Stimulated activated CD4-positive, alpha-beta T cell treated with anti-CD3 and anti-CD28 coated beads, Interleukin-2, amount 100 ng/mL, for 48 hours (primary cell): ENCODE measurements around the gene EOLA2.
"Not testable (repeated sequence)": the region's sequence is repeated elsewhere in the genome, so short reads cannot be mapped to it uniquely, and the experiment has no call there.

Source experiments
- DNase-seq, 2 donors: peaks; one replicate each; pipeline ENCODE4 v3.0.0-alpha.2; 2020

The EOLA2 gene

GRCh38 chrX:149932150-149932549 lies 6.1 kb downstream of the EOLA2 start:
- DNase-seq = not testable (repeated sequence)

DNA sequence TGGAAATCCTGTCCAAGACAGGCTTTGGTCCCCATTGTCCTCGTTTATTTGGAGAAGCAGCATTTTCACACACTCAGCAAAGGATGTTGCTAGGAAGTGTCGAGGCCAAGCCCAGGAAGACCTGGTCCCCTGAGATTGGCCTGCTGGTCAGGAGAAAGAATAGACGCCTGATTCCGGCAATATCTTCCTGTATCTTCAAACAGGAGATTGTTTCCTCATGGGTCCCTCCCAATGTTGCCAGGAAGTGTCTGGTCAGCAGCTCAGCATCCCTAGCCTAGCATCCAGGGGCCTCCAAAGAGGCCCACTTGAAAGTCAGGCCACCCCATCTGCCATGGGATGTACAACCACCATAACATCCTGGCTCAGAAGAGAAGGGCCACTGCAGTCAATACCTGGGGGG lies 6.9 kb downstream of the EOLA2 start:
- not testable (repeated sequence) for DNase-seq

DNA sequence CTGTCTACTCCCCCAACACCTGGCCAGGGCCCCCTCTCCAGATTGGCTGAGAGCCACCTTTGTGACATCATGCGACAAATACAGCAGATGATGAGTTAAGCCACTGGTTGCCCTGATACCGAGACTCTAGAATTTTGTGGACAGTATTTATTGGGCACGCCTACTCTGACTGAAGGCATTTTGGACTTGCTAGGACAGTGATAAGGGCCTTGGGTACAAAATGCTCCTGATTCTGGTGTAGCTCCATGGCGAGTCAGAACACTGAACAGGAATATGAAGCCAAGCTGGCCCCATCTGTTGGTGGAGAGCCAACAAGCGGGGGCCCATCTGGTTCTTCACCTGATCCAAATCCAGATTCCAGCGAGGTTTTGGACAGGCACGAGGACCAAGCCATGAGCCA lies 8.9 kb downstream of the EOLA2 start, which contains the start of gene HSFX4:
HSFX4 (plus strand) TSS at position 174 of the 400 bp plus-strand sequence; CDS start at position 246, 72 bp downstream.
- DNase-seq = not testable (repeated sequence)

DNA sequence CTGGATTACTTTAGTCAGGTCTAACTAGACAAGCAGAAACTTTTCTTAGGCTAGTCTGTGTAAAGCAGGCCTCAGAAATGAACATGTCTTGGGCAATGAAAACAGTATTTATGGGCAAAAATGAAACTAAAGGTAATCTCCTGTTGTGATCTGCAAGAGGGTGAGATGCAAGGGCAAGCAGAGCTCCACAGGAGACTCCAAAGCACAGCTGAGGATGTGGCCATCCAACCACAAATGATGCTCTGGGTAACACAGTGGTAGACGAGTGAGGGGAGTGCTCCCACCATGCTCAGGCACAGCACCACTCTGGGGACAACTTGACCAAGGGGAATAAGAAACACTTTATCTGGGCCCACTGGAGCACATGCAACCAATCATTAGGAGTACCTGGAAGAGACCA lies 9.7 kb downstream of the EOLA2 start:
- not testable (repeated sequence) for DNase-seq

DNA sequence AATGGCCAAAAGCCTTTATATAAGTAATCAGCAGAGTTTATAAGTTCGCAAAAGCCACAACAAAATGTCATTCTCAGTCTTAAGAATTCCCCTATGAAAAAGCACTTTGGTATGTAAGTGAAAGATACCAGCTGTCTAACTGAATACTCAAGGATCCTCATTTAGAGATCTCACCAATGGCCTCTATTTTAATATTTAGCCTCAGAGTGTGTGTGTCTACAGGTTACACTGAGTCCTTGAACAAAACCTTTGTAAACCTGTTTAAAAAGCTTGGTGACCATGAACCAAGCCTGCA lies 10.4 kb downstream of the EOLA2 start:
- not testable (repeated sequence) for DNase-seq

- not testable (repeated sequence) for DNase-seq
These were observed 10.9 kb downstream of the EOLA2 start for GRCh38 chrX:149927245-149927963.

- not testable (repeated sequence) for DNase-seq
These were observed 13.9 kb downstream of the EOLA2 start for GRCh38 chrX:149924434-149924833.

- DNase-seq = not testable (repeated sequence)
These were observed 14.5 kb downstream of the EOLA2 start for GRCh38 chrX:149923836-149924235.

- DNase-seq = no peak
These were observed 21.4 kb downstream of the EOLA2 start for GRCh38 chrX:149916745-149917392.

DNA sequence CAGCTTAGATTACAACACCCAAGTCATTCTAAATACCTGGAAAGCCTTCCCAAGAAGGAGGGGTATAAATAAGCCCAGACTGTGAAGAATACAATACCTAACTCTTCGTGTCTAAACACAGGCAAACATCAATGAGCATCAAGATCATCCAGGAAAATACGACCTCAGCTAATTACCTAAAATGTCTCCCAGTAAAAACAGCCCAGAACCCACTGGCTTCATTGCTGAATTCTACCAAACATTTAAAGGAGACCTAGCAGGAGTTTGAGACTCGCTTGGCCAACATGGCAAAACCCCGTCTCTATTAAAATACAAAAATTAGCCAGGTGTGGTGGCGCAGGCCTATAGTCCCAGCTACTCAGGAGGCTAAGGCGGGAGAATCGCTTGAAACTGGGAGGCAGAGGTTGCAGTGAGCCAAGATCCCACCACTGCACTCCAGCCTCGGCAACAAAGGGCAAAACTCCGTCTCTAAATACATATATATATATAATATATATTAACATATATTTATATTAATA lies 28.1 kb downstream of the EOLA2 start:
- DNase-seq = no peak

GRCh38 chrX:149909324-149910177 lies 28.7 kb downstream of the EOLA2 start:
- no peak for DNase-seq

DNA sequence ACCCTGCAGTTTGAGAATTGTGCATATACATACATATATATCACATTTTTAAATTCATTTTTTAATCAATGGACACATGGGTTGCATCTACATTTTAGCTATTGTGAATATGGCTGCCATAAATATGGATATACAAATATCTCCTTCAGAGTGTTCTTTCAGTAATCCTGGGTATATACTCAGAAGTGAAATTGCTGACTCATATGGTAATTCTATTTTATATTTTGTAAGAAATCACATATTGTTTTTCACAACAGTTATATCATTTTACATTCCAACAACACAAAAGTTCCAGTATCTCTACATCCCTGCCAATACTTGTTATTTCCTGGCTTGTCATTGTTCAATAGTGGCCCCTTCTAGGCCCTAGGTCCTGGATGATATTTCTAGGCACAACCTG lies 29.6 kb downstream of the EOLA2 start:
- DNase-seq = no peak

DNA sequence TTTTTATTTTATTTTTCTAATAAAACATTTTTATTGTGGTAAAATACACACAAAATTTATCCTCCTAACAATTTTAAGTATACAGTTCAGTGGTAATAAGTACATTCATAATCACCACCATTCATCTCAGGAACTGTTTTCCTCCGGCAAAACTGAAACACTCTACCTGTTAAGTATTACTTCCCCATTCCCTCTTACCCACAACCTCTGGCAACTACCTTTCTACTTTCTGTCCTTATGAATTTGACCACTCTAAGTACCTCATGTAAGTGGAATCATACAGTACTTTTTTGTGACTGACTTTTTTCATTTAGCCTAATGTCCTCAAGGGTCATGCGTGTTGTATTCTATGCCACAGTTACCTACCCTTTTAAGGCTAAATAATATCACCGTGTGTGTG lies 30.0 kb downstream of the EOLA2 start:
- DNase-seq = no peak

- DNase-seq = no peak
These were observed 34.2 kb downstream of the EOLA2 start for GRCh38 chrX:149903889-149904748.

- no peak for DNase-seq
These were observed 39.7 kb downstream of the EOLA2 start for GRCh38 chrX:149898554-149898953.

DNA sequence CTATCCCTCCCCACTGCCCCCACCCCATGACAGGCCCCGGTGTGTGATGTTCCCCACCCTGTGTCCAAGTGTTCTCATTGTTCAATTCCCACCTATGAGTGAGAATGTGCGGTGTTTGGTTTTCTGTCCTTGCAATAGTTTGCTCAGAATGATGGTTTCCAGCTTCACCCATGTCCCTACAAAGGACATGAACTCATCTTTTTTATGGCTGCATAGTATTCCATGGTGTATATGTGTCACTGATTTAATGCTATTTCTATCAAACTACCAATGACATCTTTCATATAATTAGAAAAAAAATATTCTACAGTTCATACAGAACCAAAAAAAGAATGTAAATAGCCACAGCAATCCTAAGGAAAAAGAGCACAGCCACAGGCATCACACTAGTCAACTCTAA lies 47.5 kb downstream of the EOLA2 start:
- not testable (repeated sequence) for DNase-seq
